Neural cell (in vitro differentiated cells): ENCODE measurements around the gene WDR93.

Experiments used
- CTCF ChIP-seq: fragments of 450-650 bp; IDR thresholded peaks from 2 replicates; pipeline ENCODE4 v1.5.1; 2014; ENCODE audit warnings: antibody characterized with exemption, mild to moderate bottlenecking, moderate library complexity; ENCODE audit not compliant: poor library complexity, severe bottlenecking
- EP300 ChIP-seq: fragments of 450-650 bp; conservative IDR thresholded peaks from 2 replicates; pipeline ENCODE4 v1.6.1; 2014; ENCODE audit warnings: antibody characterized with exemption, mild to moderate bottlenecking, moderate library complexity; ENCODE audit not compliant: poor library complexity, severe bottlenecking
- EZH2 ChIP-seq: fragments of 200-600, 300-800 bp; shearing (Covaris generic), sonication (generic); IDR thresholded peaks from 2 replicates; pipeline ENCODE4 v1.6.1; 2014; ENCODE audit warnings: antibody characterized with exemption, low read length, borderline replicate concordance, mild to moderate bottlenecking; ENCODE audit not compliant: insufficient read depth, poor library complexity, severe bottlenecking
- MXI1 ChIP-seq: fragments of 450-650 bp; conservative IDR thresholded peaks from 2 replicates; pipeline ENCODE4 v1.6.1; 2014; ENCODE audit warnings: antibody characterized with exemption, mild to moderate bottlenecking; ENCODE audit not compliant: poor library complexity, severe bottlenecking
- POLR2AphosphoS5 ChIP-seq: IDR thresholded peaks from 2 replicates; pipeline ENCODE4 v1.6.1; 2012
- RAD21 ChIP-seq: fragments of 450-650 bp; conservative IDR thresholded peaks from 2 replicates; pipeline ENCODE4 v1.6.1; 2014; ENCODE audit warnings: antibody characterized with exemption, mild to moderate bottlenecking, moderate library complexity
- REST ChIP-seq: IDR thresholded peaks from 2 replicates; pipeline ENCODE4 v1.6.1; 2012; ENCODE audit warnings: borderline replicate concordance
- SMC3 ChIP-seq: fragments of 450-650 bp; conservative IDR thresholded peaks from 2 replicates; pipeline ENCODE4 v1.6.1; 2014; ENCODE audit warnings: antibody characterized with exemption, mild to moderate bottlenecking, moderate library complexity; ENCODE audit not compliant: poor library complexity
- TAF1 ChIP-seq: IDR thresholded peaks from 2 replicates; pipeline ENCODE4 v1.6.1; 2012; ENCODE audit warnings: low read depth

- TF ChIP-seq MXI1: no peak
- TF ChIP-seq TAF1: no peak
- no peak for TF ChIP-seq RAD21
- no peak for TF ChIP-seq CTCF
- TF ChIP-seq EP300: no peak
- TF ChIP-seq POLR2AphosphoS5: no peak
- TF ChIP-seq EZH2: no peak
- TF ChIP-seq REST: no peak
- TF ChIP-seq SMC3: no peak
These were observed 41.5 kb upstream of the WDR93 start for GRCh38 chr15:89649013-89649625.
